Midbrain (tissue), 1 donor: ENCODE measurements around the gene DLEC1.
"Not testable (repeated sequence)": the region's sequence is repeated elsewhere in the genome, so short reads cannot be mapped to it uniquely, and the experiment has no call there.

Source experiments
- DNase-seq: peaks from one replicate; lab custom pipeline; 2025; lab: John Stamatoyannopoulos, UW

Gene DLEC1

DNA sequence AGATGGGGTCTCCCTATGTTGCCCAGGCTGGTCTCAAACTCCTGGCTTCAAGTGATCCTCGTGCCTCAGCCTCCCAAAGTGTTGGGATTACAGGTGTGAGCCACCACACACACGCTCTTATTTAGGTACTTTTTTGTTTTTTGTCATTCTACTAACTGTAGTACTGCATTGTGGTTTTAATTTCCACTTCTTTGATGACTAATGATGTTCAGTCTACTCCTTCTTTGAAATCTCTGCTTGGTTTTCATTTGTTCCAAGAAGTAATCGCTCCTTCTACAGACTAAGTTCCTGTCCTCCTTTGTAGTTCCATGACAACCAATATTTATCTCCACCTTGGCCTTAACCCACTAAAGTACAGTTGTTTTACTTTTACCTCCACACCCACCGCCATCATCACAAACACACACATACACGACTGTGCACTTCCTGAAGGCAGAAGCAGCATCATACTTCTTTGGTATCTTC is 529 bp upstream of the DLEC1 start:
- DNase-seq: no peak

DNA sequence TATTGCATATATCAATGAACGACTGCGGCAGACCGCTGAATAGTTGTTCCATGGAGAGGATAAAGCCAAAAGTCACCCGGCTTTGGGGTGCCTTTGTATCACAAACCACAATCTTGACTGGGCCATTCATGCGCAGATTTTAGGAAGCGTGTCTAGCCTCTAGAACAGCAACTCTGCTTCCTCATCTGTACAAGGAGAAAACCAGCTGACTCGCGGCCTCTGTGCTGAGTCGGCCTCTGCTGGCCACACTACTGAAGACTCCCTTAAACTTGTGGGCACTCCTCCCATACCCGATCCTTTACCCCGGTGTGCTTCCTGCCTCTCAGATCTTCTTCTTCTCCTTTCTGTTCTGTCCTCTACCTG is 872 bp downstream of the DLEC1 start:
- DNase-seq: peak; percentile 61

DNA sequence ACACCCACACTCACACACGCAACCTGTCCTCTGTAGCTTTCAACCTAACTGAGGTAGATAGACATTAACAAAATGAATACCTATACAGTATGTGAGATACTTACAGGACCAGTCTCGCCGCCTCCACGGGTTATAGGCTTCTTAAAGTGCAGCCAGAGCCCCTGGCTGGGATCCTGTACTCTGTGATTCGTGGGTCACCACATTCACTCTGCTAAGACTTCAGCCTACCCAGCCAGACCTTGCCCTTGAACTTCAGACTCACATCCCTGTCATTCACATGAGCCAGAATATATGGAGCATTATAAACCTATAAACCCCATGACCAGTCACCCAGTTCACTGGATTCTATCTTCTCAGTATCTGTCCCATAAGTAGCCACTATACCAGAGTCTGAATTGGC is 1.4 kb downstream of the DLEC1 start:
- DNase-seq: no peak

GRCh38 chr3:38043486-38043885 is 4.5 kb downstream of the DLEC1 start:
- no peak for DNase-seq

DNA sequence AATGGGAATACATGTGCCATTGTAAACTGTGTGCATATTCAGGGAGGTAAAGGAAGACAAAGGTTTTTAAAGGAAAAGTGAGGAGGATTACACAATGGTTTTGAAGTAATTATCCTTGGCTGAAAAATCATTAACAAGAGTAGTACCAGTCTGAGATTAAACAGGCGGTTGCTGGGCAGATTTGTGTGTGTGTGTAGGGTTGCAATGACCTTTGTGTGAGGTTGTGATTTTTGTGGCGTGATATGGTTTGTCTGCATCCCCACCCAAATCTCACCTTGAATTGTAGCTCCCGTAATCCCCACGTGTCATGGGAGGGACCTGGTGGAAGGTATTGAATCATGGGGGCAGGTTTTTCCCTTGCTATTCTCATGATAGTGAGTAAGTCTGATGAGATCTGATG is 7.0 kb downstream of the DLEC1 start:
- DNase-seq: no peak

GRCh38 chr3:38046821-38047220 is 7.8 kb downstream of the DLEC1 start:
- no peak for DNase-seq

DNA sequence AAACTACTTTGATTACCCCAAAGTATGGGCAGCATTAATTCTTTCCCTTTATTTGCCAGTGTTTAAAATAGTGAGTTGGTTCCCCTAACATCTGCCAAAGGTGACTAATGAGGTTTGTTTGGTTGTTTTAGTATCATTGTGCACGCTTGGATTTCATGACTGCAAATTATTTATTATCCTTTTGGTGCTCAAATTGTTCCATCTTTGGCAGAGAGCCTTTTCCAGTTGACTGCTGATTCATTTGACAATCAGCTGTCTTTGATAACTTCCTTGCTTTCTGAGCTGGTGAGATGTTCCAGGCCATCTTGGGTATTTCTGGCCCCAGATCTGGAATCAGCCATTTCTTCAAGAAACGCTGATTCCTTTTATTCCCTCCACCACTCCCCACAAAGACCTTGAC is 8.9 kb downstream of the DLEC1 start:
- no peak for DNase-seq

- DNase-seq: no peak
Measured at GRCh38 chr3:38049358-38050126, 10.5 kb downstream of the DLEC1 start.

GRCh38 chr3:38051131-38051530 is 12.1 kb downstream of the DLEC1 start:
- no peak for DNase-seq

DNA sequence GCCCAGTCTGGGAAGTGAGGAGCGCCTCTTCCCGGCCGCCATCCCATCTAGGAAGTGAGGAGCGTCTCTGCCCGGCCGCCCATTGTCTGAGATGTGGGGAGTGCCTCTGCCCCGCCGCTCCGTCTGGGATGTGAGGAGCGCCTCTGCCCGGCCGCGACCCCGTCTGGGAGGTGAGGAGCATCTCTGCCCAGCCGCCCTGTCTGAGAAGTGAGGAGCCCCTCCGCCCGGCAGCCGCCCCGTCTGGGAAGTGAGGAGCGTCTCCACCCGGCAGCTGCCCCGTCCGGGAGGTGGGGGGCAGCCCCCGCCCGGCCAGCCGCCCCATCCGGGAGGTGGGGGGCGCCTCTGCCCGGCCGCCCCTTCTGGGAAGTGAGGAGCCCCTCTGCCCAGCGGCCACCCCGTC is 14.3 kb downstream of the DLEC1 start:
- not testable (repeated sequence) for DNase-seq

- not testable (repeated sequence) for DNase-seq
Measured at GRCh38 chr3:38053813-38054498, 14.9 kb downstream of the DLEC1 start.

DNA sequence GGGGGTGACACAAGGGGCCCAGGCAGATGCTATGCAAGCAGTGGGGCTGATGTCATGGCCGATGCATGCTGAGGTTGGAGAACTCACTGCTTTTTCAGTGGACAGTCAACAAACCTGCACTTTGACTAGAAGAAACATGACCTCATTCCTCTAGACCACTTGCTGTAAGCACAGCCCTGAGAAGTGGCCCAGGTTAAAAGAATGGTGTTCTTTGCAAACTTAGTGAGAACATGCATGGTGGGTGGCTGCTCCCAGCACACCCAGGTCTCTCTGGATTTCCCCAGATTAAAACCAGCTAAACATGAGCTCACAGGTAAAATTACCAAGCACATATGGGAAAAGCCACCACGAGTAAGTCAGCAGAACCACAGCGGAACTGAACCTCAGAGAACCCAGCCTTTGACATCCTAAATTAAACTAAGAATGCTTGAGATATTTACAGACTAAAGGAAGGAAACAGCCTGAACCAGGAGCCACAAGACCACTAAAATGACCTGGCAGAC is 15.5 kb downstream of the DLEC1 start:
- DNase-seq: no peak

DNA sequence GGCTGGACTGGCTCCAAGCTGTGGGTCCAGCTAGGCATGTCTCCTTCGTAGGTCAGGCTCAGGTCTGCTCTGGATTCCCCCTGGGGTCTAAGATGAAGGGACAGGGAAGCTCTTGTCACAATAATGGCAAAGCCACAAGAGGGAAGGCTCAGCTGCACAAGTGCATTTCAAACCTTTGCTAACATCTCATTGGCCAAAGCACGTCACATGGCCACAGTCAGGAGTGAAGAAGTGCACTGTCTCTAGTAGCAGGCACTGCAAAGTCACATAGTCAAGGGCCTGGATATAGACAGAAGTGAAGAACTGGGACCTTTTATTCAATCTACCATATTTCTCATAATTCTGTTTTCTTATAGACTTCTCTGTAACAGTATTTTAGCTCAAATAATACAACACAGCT is 20.1 kb downstream of the DLEC1 start:
- DNase-seq: no peak

GRCh38 chr3:38059591-38059990 is 20.6 kb downstream of the DLEC1 start:
- DNase-seq: no peak

DNA sequence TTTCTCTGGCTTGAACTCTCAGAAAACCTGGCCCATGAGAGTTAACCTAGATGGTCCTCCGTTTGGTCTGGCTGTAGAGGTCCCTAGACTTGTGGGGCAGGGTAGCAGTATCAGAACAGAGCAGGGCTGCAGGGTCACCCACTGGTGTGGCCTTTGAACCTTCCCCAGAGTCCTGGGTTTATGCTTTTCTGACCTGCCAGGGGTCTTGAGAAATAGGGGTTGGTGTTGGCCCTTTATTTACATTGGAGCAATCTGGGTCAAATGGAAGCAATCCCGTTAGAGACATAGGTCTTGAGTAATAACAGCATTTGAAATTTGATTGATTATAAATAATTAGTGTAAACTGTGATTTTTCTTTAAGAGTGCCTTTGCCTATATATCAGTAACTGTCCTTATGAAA is 23.8 kb downstream of the DLEC1 start:
- no peak for DNase-seq

- not testable (repeated sequence) for DNase-seq
Measured at GRCh38 chr3:38064453-38064852, 25.4 kb downstream of the DLEC1 start.

DNA sequence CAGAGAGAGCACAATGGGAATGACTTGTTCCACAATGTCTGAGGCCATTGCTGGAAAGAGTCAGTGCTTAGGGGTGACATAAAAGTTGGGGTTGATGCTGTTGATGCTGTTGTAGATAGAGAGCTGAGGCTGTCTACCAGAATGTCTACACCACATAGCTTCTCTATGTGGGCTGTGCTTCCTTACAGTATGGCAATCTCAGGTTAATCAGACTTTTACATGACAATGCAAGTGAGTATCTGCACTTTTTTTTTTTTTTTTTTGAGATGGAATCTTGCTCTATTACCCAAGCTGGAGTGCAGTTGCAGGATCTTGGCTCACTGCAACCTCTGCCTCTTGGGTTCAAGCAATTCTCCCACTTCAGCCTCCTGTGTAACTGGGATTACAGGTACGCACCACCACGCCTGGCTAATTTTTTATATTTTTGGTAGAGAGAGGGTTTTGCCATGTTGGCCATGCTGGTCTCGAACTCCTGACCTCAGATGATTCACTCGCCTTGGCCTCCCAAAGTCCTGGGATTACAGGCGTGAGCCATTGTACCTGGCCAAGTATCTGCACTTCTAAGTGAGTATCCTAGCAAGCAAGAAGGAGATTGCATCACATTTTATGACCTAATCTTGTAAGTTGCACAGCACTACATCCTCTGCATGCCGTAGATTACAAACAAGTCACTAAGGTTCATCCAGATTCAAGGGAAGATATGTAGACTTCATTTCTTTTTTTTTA is 28.7 kb downstream of the DLEC1 start:
- DNase-seq: no peak

- DNase-seq: no peak
Measured at GRCh38 chr3:38070013-38070412, 31.0 kb downstream of the DLEC1 start.

DNA sequence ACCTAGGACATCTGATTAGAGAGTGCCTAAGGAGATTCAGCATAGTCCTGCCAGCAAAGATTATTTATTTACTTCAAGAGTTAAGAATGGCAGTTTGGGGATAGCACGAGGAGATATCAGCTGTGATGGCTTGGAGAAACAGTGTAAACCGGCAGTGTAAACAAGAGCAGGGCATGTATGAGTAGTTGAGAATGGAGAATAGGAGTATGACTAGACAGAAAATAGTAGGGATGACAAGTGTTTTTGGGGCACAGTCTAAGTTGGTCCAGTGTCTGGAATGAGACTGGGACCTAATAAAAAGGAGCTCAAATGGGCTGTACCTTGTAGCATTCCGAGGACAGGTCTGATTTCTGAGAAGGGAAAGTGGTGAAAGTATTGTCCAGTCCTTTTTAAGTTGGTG is 38.1 kb downstream of the DLEC1 start:
- DNase-seq: not testable (repeated sequence)

DNA sequence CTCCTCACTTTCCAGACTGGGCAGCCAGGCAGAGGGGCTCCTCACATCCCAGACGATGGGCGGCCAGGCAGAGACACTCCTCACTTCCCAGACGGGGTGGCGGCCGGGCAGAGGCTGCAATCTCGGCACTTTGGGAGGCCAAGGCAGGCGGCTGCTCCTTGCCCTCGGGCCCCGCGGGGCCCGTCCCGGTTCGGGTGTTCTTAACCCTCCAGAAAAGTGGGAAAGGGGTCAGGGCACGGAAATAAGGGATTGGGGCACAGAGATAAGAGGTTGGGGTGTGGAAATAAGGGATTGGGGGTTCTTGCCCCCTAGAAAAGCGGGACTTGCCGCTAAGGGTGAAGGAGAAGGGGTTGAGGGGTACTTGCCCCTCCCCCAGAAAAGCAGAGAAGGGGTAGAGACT is 43.3 kb downstream of the DLEC1 start:
- not testable (repeated sequence) for DNase-seq

DNA sequence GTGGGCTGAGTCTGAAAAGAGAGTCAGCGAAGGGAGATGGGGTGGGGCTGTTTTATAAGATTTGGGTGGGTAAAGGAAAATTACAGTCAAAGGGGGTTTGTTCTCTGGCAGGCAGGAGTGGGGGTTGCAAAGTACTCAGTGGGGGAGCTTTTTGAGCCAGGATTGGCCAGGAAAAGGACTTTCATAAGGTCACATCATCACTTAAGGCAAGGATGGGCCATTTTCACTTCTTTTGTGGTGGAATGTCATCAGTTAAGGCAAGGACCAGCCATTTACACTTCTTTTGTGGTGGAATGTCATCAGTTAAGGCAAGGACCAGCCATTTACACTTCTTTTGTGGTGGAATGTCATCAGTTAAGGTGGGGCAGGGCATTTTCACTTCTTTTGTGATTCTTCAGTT is 44.2 kb downstream of the DLEC1 start:
- DNase-seq: not testable (repeated sequence)

GRCh38 chr3:38083871-38084333 is 44.9 kb downstream of the DLEC1 start:
- DNase-seq: no peak
